GM10266 (cell line): ENCODE results near the gene SLCO2B1.

Source experiments
- DNase-seq: peaks from one replicate; pipeline ENCODE4 v3.0.0; 2012; ENCODE audit errors: extremely low spot score
- CTCF ChIP-seq: IDR thresholded peaks from 2 replicates; pipeline ENCODE4 v1.5.1; 2012; ENCODE audit warnings: mild to moderate bottlenecking, low read depth; ENCODE audit not compliant: control insufficient read depth, insufficient read depth; ENCODE audit errors: missing control alignments

SLCO2B1 gene

GRCh38 chr11:75158241-75158640 is 7.3 kb downstream of the SLCO2B1 start:
- no peak for TF ChIP-seq CTCF
- no peak for DNase-seq

- no peak for DNase-seq
- TF ChIP-seq CTCF = no peak
Observed at GRCh38 chr11:75158696-75159150, 7.8 kb downstream of the SLCO2B1 start.

- no peak for DNase-seq
- no peak for TF ChIP-seq CTCF
Observed at GRCh38 chr11:75159151-75159953, 8.4 kb downstream of the SLCO2B1 start.

- DNase-seq = no peak
- no peak for TF ChIP-seq CTCF
Observed at GRCh38 chr11:75160220-75160757, 9.4 kb downstream of the SLCO2B1 start.

GRCh38 chr11:75160880-75161279 is 10.0 kb downstream of the SLCO2B1 start:
- no peak for DNase-seq

GRCh38 chr11:75161506-75162095 is 10.7 kb downstream of the SLCO2B1 start:
- DNase-seq = no peak
- TF ChIP-seq CTCF = no peak

More at GRCh38 chr11:75160880-75161279, 10.0 kb downstream of the SLCO2B1 start:
- no peak for TF ChIP-seq CTCF

GRCh38 chr11:75162954-75163353 is 12.0 kb downstream of the SLCO2B1 start:
- DNase-seq = no peak
- TF ChIP-seq CTCF = no peak
